HG03175 (cell line): Measurements from ENCODE around the gene ANKK1.

Source experiments
- ATAC-seq: cut with Tn5 transposase; IDR thresholded peaks from one replicate; pipeline ENCODE4 v1.9.1; 2021; ENCODE audit warnings: mild to moderate bottlenecking, moderate library complexity; ENCODE audit not compliant: unreplicated experiment

ANKK1 gene

DNA sequence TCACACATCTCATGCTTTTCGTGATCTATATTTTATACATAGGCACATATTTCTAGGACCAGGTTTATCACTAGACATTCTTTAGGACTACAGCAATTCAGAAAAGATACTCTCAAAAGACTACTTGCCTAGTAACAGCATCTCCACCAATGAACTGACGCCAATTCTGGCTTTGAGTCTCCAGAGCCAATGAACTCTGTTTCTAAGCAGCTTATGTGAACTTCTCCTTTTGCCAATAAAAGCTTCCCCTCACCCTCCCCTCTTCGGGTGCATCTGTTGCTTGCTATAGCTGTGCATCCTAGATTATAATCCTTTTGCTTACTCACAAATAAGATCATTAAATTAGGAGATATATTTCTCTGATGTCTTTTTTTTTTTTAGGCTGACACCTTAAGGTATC lies 11.4 kb upstream of the ANKK1 start:
- no peak for ATAC-seq

DNA sequence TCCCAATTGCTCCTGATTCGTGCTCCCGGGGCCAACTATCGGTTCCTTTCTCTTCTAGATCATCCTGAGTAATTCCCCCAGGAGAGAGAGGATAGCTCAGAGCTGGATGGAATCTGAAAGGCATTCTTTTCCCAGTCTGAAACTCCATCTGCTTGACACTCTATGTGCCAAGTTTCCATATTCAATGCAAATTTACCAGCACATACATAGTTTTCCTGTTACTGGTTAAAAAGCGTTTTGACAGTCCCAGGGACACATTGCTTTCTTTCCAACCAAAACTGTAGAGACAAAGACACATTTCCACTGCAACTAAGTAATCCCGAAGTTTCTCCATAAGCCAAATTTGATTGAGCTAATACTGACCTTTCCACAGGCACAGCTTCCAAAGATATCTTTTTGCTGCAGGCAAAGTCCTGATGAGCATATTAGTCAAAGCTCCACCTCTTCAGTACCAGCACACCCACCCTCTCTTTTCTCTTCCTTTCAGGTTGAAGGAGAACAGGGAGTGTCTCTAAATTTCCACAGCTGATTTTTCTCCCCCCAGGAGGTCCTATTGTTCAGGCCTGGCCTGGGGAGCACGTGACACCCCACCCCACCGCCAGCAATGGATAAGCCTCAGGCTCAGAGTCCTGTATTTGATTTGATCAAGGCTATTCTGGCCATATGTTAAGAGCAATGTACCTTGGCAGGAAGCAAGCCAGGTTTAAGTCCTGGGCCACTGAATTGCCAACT lies 9.7 kb upstream of the ANKK1 start:
- ATAC-seq: no peak

DNA sequence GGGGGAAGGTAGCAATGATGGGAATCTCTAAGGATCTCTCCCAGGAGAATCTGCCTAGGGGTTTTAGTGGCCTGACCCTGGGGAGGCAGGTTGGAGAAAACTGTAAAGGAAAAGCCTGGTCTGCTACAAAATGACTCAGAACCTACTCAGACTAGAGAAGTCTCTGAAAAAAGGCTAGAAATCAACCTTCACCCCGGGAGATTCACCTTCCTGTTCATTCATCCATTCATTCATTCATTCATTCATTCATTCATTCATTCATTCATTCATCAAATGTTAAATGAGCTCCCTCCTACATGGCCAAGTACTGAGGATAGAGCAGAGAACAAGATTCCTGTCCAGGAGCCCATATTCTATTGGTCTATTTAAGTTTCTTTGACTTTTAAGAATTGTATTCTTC lies 8.9 kb upstream of the ANKK1 start:
- no peak for ATAC-seq

DNA sequence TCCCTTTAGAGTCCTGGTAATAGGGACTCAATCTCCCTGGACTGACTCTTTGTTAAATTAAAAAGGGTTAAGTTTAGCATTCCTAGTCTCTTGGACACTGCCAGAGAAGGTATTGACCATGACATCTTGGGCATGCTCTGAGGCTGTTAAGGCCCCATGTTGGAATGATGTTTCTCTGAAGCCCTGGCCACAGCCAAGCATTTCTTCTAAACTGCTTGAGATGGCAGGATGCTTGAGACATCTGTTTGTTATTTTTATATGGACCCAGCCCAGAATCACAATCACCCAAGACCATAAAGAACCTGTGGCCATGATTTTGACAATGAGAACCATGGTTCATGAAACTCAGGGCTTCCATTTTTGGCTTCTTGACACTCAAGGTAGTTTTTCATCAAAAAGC lies 5.5 kb upstream of the ANKK1 start:
- ATAC-seq: no peak

DNA sequence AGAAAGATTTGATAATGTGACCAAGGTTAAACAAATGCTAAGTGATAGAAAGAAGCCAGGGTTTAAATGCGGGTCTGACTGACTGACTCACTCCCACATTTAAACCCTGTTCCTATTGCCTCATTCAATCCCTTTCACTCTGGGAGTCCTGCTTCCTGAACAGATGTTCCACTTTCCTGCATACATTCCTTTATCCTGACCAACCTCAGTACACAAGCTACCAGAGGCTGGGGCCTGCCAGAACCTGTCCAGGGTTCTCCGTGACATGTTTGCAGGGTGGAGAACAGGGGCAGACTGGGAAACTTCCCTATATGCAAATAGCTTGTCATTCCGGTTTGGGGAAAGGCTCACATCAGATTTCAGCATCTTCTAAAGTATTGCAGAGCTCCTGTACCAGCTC lies 3.0 kb upstream of the ANKK1 start:
- ATAC-seq: no peak

DNA sequence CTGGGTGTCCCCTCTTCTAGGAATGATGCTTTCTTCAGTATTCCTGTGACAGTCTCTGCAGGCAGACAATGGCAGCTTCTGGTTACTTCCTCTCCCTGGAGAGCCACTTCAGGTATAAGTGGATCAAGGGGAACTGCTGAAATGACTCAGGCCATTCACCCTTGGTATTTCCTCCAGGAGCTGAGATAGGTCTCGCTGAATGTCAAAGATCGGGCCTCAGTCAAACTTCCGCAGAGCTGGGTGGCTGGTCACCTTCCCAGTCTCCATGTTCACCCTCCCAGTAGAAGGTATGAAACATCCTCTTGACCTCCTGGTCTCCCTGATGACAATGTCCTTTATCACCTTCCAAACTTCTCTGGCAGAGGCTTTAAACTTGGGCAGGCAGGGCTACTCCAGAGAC lies 1.8 kb upstream of the ANKK1 start:
- no peak for ATAC-seq

DNA sequence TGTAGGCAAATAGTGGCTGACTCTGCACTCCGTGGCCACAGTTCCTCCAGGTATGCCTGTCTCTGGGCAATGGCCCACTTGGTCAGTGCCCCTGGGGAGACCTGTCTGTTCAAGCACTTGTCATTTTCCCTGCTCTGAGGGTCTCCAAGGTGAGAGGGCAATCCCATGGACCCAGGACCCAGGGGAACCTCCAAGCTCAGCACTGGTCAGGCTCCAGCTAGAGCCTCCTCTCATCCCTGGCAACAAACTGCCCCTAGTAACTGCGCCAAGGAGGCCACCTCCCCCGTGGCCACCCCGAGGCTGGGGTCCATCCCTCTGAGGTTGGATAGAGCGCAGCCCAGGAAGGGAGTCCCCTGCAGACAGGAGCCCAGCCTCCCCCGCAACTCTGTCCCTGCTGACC lies 713 bp upstream of the ANKK1 start:
- ATAC-seq: no peak

DNA sequence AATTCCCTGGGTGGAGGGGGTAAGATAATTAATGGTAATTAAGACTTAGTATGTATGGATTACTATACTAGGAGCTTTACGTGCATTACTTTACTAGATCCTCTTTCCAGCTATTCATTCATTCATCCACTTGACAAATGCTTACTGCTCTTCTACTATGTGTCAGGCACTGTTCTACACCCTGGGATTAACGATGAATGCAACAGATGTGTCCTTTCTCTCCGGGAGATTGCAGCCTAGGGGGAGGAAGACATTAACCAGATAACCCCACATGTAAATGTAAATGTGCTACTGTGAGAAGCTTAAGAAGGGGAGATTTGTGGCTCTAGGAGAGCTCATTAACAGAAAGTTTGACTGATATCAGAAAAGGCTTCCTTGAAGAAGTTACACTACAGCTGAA lies 1.7 kb downstream of the ANKK1 start:
- ATAC-seq: no peak

DNA sequence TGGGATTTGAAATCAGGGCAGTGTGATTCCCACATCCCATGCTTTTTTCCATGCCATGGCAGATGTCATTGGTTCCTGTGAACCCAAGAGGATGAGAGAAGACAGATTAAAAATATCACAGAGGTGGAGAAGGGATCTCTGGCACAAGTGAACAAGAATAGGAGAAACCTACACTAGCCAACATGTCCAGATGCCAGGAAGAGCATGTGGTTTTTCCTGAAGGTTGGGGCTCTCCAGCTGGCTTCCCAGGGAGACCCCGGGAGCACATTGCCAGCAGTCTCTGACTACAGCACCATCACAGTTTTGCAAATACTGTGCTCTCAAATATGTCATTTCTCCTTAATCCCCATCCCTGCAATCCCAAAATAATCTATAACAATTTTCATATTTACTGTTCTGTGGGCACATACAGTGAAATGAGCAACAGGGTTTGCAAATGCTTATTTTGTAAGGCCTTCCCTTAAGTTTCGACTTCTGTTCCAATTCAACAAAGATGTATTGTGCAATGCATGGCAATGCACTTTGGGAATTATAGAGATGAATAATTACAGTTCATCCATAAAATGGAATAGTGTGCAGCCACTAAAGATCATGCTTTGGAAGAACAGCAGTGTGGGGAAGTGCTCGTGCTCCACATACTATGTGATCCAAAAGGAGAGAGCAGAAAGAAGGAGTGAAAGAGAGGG lies 4.8 kb downstream of the ANKK1 start:
- ATAC-seq: no peak

DNA sequence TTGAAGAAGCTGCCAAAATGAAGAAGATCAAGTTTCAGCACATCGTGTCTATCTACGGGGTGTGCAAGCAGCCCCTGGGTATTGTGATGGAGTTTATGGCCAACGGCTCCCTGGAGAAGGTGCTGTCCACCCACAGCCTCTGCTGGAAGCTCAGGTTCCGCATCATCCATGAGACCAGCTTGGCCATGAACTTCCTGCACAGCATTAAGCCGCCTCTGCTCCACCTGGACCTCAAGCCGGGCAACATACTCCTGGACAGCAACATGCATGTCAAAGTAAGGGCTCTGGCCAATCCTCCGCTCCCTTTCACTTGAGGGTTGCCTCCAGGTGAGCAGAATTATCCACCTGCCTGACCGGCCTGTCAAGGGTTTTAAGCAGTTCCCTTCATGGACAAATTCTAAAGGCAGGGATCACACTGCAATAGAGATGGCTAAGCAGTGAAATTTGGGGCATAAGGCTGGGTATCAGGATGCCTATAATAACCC lies 6.0 kb downstream of the ANKK1 start:
- ATAC-seq: no peak

DNA sequence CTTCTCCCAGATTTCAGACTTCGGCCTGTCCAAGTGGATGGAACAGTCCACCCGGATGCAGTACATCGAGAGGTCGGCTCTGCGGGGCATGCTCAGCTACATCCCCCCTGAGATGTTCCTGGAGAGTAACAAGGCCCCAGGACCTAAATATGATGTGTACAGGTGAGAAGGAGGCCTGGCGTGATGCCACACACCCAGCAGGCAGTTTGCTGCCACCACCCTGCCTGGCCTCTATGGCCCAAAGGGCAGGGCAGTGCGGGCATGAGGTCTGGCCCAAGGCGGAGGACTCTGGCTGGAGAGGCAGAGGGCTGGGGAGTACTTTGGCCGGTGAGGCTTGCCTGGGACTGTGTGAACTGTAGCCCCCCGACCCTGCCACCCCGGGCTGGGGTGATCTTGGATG lies 7.3 kb downstream of the ANKK1 start:
- no peak for ATAC-seq

DNA sequence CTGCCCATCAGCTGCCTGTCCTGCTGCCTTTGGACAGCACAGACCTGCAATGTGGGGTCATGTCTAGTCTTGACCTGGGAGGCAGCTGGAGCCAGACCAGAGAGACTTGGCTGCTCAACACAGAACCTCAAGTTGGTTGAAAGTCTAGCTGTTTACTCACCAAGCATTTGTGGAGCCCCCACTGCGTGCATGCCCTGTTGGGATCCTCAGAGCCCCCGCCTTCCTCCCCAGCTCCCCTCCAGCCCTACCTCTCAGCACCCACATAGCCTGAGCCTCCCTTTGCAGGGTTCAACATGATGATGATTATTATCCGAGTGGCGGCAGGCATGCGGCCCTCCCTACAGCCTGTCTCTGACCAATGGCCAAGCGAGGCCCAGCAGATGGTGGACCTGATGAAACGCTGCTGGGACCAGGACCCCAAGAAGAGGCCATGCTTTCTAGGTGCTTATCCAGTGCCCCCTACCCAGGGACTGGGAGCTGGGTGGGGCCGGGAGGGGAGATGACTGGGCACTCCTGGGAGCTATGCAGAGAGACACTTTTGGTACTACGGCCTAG lies 8.3 kb downstream of the ANKK1 start:
- ATAC-seq: no peak

DNA sequence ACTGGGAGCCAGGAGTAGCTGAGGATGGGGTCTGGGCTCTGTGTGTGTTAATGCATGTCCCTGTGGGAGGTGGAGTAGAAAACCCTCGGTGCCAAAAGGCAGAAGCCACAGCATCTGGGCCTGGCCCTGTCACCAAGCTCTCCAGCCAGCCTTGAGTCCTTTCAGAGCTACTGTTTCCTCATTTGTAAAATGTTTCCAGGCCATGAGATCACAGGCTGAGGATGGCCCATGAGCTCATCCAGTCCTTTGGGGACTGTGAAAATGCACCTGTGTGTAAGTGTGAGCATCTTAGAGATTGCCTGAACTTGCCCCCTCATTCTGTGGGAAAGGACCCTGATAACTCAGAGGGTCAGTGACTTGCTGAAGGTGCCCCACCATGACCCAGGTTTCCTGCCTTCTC lies 9.1 kb downstream of the ANKK1 start:
- no peak for ATAC-seq

DNA sequence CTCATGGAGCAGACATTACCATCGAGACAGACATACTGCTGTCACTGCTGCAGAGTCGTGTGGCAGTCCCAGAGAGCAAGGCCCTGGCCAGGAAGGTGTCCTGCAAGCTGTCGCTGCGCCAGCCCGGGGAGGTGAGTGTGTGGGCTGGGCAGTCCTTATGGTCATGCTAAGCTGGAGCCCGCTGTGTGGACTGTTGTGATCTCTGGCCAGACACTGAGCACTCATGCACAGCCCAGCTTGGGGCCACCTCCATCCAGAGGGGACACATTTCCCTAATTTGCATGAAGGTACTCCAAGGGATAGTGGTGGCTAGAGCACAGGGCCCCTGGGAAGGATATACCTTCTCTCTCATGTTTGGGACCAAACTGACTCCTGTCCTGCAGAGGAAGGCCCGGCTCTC lies 9.6 kb downstream of the ANKK1 start:
- no peak for ATAC-seq

DNA sequence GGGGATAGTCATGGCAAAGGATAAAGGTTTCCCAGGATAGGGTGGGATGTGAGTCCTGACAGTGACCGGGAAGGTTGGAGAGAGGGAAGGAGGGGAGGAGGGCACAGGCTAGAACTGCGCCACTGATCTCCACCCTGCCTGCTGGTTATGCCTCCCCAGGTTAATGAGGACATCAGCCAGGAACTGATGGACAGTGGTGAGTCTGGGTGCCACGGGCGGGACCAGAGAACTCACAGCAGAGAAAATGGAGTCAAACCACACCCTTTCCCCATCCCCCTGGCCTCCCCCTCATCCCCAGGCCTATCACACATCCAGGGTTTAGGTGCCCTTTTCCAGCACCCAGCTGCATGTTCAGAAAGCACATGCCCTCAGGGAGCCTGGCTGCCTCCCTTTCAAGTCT lies 10.2 kb downstream of the ANKK1 start:
- ATAC-seq: no peak

DNA sequence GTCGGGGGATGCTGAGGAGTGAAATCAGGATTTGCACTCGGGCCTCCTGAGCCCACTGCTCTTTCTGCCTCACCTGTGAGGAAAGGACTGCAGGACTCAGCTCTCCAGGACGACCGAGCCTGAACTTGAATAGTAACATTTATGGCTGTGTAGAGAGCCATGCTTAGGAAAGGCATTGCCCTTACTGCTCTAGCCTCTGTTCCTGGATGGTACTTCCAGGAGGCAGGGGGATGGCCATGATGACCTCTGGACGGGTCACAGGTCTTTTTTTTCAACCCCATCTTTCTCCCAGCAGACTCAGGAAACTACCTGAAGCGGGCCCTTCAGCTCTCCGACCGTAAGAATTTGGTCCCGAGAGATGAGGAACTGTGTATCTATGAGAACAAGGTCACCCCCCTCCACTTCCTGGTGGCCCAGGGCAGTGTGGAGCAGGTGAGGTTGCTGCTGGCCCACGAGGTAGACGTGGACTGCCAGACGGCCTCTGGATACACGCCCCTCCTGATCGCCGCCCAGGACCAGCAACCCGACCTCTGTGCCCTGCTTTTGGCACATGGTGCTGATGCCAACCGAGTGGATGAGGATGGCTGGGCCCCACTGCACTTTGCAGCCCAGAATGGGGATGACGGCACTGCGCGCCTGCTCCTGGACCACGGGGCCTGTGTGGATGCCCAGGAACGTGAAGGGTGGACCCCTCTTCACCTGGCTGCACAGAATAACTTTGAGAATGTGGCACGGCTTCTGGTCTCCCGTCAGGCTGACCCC lies 11.3 kb downstream of the ANKK1 start:
- no peak for ATAC-seq

DNA sequence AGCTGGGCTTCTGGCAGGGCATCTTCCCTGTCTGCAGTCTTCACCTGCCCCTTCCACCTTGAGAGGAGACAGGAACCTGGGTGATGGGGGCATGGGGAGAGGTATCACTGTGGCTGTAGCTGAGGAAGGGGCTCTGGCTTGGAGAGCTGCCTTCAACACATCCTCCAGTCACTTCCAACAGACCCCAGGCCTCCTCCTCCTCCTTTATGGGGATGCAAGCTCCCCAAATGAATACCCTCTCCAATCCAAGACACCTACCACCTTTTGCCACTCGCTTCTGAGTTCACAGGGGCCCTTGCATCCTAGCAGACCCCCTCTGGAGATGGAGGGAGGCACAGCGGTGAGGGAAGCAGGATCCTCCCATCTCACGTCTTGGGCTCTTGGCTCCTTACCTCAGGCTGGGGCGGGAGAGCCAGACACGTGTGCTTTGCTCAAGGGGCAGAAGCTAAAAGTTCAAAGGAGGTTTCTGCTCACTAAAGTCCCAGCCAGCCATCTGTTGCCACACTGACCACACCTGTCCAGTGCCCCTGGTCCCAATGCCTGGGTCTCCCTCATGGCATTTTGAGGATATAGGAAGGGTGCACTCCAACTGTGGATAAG lies 13.2 kb downstream of the ANKK1 start:
- no peak for ATAC-seq

DNA sequence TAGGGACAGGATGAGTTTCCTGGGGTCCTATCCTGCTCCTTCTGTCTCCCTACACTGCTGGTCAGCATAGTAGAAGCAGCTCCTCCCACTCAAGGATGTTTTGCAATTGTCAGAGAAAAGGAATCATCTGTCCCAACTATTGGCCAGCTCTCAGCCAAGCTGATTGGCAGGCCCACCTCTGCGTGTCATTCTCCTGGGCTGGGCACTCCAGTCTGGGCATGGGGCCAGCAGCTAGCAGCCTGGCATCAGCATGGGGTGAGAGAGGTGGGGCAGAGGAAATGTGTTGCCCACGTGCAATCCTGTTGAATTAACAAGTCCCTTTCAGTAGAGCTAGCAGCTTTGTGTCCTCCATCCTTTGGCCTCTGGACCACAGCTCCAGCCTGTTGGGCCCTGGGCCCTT lies 14.1 kb downstream of the ANKK1 start:
- ATAC-seq: no peak

DNA sequence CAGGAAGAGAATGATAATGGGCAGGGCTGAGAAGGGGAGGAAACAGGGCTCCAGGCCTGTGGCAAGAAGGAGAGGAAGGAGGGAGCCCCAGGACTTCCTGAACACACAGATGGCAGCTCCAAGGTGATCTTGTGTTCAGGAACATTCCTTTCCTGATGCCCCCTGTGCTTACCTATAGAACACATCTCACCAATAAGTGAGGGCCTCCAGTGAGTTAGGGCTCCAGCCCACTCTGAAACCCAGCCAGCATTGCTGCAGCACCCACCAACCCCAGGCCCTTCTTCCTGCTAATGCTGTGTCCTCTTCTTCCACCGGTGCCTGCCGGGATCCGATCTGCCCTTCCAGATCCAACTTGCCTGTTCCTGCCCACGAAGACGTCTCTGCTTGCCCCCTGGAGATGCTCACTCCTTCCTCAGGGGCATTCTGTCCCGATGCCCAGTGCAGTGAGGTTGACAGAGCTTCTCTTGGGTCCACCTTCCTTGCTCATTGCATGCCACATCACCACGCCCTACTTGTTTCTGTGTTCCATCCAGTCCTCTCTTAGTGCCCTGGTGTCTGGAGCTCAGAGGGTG lies 17.4 kb downstream of the ANKK1 start:
- no peak for ATAC-seq

DNA sequence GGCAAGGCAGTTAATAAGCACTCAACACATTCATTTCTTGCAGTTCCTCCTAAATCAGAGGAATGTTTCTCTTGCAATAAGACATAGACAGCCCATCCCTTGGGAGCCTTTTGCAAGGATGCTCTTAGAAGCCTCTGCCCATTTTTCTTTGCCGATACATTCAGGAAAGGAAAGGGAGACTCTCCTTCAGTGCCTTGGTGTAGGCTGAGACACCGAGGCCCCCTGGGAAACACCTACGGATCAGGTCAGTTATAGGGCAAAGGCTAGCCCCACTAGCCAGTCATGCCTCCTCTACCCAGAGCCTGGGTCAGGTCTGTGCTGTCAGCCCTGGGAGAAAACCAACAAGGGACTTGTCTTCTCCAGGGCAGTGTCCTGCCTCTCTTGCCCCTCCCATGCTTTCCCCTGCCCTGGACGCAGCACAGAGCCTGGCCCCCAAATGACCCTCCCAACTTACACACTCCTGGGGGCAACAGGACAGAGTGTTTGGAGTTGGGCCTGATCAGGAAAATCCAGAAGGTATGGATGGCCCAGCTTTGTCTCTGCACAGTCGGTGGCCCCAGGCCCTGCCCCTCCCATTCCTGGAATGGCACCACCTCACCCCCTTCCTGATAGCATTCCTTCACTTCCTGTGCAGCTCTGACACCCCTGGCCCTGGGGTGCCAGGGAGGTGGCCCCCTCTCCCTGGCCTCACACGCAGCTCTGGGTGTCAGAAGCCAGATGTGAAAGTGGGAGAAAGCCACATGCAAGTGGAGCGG lies 18.3 kb downstream of the ANKK1 start:
- no peak for ATAC-seq
